ENCODE results near the gene CRMP1. TPM values are rescaled to one million over a fixed set of nuclear protein-coding genes. Genes with fewer than 3 reads are reported as not detected.
A peak's percentile ranks its signal among the peaks of the same experiment; 100 is the strongest.

Gene CRMP1
- total RNA-seq, 2 donors from 2014 or later: 1.3 to 1.6 TPM

DNA sequence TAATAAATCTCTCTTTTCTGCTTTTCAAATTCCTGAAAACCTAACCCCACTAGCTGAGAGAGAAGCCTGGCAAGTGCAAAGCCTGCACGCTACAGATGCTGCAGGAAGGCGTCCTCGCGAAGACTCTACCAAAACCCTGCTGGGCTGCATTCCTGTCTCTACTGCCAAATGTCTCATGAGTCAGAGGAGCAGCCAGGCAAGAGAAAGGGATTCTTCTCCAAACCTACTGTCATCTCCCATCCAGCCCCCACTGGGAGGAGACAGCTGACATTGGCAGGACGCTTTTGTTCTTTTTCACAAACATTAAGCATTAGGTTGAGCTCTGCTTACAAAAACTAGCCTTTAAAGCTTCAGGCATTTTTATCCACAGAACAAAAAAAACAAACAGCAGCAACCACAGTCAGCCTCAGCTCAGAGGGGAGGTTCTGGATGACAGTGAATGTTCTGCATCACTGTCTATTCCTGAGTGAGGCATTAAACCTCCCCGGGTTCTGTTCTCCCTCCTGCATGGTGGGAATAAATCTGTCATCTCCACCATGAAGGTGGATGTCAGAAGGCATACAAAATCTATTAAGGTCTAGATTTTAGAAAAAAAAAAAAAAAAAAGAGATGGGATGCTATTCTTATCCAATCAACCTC lies 18.0 kb downstream of the CRMP1 start:
- Histone ChIP-seq H3K27ac (no peak overlapping the region), H3K27me3 (no peaks in the 10 kb centered on the region), H3K4me1 (no peaks in the 10 kb centered on the region), H3K4me3 (no peak overlapping the region), H3K9me3 (no peaks in the 10 kb centered on the region), H3K36me3 (replicated peaks in 1 of 2; ENCODE audit: insufficient read depth in 1 of 2, low read depth in 2 of 2) (no peaks in the 10 kb centered on the region)
- DNase-seq (no peak), ATAC-seq (no peak)
- 24 to 30% methylated on average over 6 of the region's 6 CpGs for WGBS, 2 donors
- intact Hi-C loops (cut with DNase I): no loop called here
- no peak for TF ChIP-seq CTCF (IDR thresholded peaks at IDR 0.05)
- TF ChIP-seq POLR2A (IDR thresholded peaks at IDR 0.05): no peak

GRCh38 chr4:5870701-5871100 lies 22.2 kb downstream of the CRMP1 start:
- Histone ChIP-seq H3K27me3 (peaks cover 0 to 5% of the 10 kb centered on the region in 2 donors), H3K36me3 (replicated peaks in 1 of 2; ENCODE audit: insufficient read depth in 1 of 2, low read depth in 2 of 2) (no peaks in the 10 kb centered on the region), H3K4me3 (no peak overlapping the region), H3K27ac (no peak overlapping the region), H3K9me3 (no peaks in the 10 kb centered on the region), H3K4me1 (no peaks in the 10 kb centered on the region)
- intact Hi-C loops (cut with DNase I): no loop called here
- peak in 1 of 4 donors; percentile 19 for DNase-seq
- ATAC-seq: no peak
- 42 to 60% methylated on average over 10 to 13 of the region's 13 CpGs for WGBS, 2 donors
- TF ChIP-seq POLR2A (IDR thresholded peaks at IDR 0.05): no peak
- TF ChIP-seq CTCF (IDR thresholded peaks at IDR 0.05): no peak

DNA sequence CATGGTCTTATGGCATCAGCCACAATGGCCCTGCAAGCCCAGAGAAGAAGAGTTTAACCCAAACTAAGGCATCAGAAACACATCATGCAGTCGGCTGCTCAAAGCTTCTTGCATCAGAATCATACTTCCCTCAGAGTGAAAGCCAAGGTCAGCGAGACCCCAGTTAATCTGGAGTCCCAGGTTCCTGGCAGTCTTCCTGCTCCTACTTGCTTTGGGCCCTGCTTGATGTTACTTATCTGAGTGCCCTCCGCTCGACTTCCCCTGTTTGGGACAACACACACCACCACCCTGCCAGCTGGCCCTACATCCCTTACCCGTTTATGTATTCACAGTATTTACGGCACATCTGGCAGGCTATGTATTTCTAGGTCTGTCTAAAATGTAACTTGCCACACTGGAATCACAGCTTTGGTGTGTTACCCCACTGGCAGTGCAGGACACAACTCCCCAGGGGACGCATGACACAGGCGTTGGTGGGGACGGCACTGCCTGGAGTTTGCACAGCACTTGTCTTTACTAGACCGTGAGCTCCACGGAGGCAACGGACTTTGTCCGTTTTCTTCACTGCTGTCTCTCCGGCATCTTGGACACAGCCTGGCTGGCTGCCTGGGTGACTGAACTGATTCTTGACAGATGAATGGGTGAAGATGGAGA lies 22.8 kb downstream of the CRMP1 start:
- H3K4me3 ChIP-seq: no peak overlapping the region
- intact Hi-C loops (cut with DNase I): no loop called here
- H3K36me3 ChIP-seq (replicated peaks in 1 of 2; ENCODE audit: insufficient read depth in 1 of 2, low read depth in 2 of 2): no peaks in the 10 kb centered on the region
- H3K27ac ChIP-seq: no peak overlapping the region
- H3K4me1 ChIP-seq: no peaks in the 10 kb centered on the region
- DNase-seq: peak in 1 of 4 donors; percentile 19
- H3K27me3 ChIP-seq: peaks cover 0 to 5% of the 10 kb centered on the region in 2 donors
- no peak for TF ChIP-seq POLR2A (IDR thresholded peaks at IDR 0.05)
- TF ChIP-seq CTCF (IDR thresholded peaks at IDR 0.05): no peak
- no peak for ATAC-seq
- 64 to 76% methylated on average over 14 of the region's 14 CpGs for WGBS, 2 donors
- no peaks in the 10 kb centered on the region for H3K9me3 ChIP-seq

- H3K36me3 ChIP-seq (replicated peaks in 1 of 2; ENCODE audit: insufficient read depth in 1 of 2, low read depth in 2 of 2): no peaks in the 10 kb centered on the region
- no peak overlapping the region for H3K4me3 ChIP-seq
- TF ChIP-seq CTCF (IDR thresholded peaks at IDR 0.05): no peak
- H3K9me3 ChIP-seq: no peaks in the 10 kb centered on the region
- ATAC-seq (no peak), DNase-seq (no peak)
- 79 to 87% methylated on average over 3 of the region's 3 CpGs for WGBS, 2 donors
- H3K27me3 ChIP-seq: peaks cover 0 to 5% of the 10 kb centered on the region in 2 donors
- H3K4me1 ChIP-seq: no peaks in the 10 kb centered on the region
- intact Hi-C loops (cut with DNase I): no loop called here
- no peak overlapping the region for H3K27ac ChIP-seq
These were observed 25.0 kb downstream of the CRMP1 start for GRCh38 chr4:5867866-5868265.

Data from body of pancreas (tissue), 4 donors.